ENCODE results near the gene CASP14.

- no peak for TF ChIP-seq POLR2AphosphoS5 (IDR thresholded peaks at IDR 0.05; ENCODE audit: borderline replicate concordance, low read depth, low read length)
- no peak for TF ChIP-seq EZH2 (IDR thresholded peaks at IDR 0.05)
Observed at GRCh38 chr19:15031675-15032074, 17.6 kb upstream of the CASP14 start.
